Measurements from ENCODE around the gene NAA20.
"Not testable (repeated sequence)": the region's sequence is repeated elsewhere in the genome, so short reads cannot be mapped to it uniquely, and the experiment has no call there.

The NAA20 gene

GRCh38 chr20:19992996-19993908, 23.9 kb upstream of the NAA20 start:
- no peak for DNase-seq

- no peak for DNase-seq
Observed at GRCh38 chr20:19993958-19994669, 23.0 kb upstream of the NAA20 start.

- peak in 2 of 6 experiments; percentile 9 to 32 for DNase-seq
Observed at GRCh38 chr20:19995220-19995863, 21.8 kb upstream of the NAA20 start.

- no peak for DNase-seq
Observed at GRCh38 chr20:19996222-19996621, 20.9 kb upstream of the NAA20 start.

DNA sequence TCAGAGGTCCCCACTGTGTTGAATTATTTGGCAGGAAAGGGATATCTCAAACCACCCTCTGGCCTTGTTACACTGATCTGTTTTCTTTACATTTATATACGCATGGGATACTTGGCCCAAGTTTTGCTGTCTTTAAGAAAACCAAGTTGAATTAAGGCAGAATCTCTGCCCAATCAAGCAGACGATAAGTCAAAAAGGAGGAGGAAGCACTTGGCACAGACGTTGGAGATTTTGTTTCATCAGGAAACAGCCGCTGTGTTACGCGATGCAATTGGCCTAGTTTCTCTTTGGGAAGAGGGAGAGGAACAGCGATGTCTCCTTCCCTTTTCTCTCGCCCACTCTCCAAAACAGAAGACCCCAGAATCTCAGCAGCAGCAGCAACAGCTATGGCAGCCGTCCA, 20.2 kb upstream of the NAA20 start:
- DNase-seq = no peak

- no peak for DNase-seq
Observed at GRCh38 chr20:19998990-19999705, 18.0 kb upstream of the NAA20 start.

GRCh38 chr20:20000211-20000968, 16.8 kb upstream of the NAA20 start:
- no peak for DNase-seq

DNA sequence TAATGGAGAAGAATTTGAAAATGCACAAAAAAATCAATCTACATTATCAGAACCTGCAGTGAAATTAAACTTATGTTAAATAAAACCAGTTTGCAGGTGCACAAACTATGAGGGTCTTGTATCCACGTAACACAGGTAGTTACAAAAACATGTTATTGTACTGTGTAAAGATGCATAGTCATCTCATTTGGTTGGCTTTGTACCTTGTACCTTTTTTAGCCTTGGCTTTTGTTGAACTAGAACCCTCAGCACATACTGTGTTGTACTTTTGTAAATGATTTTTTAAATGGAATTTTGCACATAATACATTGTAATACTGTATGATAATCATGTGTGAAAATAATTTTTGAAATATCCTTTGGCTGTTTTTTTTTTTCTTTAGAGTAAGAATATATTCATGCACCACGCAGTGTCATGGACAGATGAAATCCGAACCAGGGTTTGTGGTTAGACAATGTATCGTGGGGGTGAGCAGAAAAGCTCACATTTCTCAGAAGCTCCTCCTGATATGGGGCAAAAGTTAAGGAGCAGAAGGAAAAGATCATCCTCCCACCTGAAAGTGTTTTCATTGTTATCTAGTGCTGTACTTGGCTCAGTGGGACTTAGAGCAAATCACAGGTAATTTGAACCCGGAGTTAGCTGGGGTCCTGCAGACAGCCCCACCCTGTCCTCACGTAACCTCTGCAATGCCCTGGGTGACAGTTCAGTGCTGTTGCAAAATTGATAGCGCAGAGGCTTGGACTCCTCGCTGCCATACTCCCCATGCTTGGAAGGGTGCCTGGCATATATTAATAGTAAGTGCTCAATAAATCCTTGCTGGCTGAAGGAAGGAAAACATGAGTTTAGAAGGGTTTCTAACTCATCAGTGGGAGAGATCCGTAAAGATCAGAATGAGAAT, 14.8 kb upstream of the NAA20 start:
- no peak for DNase-seq

DNA sequence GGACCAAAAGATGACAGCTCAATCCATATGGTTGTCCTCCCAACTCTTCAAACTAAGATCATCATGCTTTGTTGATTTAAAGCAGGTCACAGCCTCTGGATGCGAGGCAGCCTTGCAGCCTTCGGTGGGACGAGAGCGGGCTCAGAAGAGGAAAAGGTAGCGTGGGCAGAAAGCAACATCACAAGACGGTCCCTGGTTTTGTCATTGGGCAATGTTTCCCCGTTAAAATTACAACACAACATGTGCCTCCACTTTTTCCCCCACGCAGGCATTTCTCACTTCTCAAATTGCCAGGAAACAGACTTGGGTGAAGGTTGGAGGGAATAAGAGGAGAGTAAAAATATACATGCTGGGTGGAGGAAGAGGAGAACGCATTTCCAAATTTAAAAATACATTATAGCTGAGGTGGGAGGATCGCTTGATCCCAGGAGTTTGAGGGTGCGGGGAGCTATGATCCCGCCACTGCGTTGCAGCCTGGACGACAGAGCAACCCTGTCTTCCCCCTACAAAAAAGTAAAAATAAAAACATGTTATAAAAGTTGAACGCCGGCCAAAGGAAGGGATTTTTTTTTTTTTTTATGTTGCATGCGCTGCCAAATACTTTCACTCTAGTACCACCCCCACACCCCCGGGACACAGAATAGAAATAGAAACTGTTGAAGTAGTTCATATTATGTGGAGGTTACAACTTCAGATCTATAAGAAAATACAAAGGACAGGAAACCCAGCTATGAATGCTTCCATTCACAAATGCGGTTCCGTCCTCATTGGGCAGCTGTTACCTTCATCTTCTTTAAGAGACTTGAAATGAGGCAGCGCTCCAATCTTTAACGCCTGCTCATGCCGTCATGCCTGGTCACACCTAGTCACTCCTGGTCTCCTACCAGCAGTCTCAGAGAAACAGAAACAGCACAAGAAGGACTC, 13.9 kb upstream of the NAA20 start:
- DNase-seq = peak in 1 of 6 experiments; percentile 11

DNA sequence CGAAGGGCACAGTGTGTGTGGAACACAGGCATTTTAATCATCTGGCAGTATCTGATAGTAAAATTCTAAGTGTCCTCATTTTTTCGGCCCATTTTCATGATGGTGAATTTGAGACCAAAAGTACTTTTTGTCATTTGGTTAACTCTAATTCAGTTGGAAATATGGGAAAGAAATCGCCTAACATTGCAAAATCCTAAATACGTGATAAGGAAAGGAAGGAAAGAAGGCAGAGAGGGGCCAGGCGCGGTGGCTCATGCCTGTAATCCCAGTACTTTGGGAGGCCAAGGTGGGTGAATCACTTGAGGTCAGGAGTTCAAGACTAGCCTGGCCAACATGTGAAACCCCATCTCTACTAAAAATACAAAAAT, 13.2 kb upstream of the NAA20 start:
- not testable (repeated sequence) for DNase-seq

DNA sequence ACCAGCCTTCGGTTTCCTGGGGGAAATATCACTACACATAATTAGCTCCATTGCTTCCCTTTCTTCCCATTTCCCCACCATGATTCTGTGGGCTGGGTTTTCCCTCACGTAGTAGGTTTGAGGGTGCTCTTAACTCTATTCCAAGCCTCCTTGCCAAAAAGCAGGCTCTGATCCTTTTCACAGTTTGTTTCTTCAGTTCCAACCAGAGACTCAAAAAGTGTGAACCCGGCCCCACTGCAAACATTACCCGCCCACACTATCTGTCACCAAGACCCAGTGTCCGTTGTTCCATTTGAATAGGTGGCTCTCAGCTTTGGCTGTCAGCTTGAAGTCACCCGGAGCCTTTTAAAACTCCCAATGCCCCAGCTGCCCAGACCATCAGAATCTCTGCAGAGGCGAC, 11.8 kb upstream of the NAA20 start:
- DNase-seq = no peak

DNA sequence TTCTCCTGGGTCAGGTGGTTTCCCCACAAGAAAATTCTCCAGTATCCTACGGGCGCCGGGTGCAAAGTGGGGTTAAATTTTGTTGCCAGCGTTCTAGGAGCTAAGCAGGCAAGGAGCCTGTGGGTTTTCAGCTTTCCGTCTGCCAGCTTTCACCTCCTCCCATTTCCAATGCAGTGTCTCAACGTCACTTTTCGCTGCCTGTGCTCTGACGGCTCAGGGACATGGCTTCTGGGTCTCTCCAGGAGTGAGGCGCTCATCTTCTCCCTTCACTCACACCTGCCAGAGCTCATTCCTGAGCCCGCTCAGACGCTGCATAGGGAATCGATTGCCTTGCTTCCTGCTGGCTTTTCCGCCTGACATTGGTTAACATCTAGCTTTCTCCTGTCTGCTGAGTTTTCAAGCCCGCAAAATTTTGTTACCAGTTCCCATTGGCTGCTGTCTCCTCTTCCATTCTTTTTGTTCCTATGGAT, 7.3 kb upstream of the NAA20 start:
- no peak for DNase-seq

- DNase-seq = no peak
Observed at GRCh38 chr20:20010639-20011500, 6.3 kb upstream of the NAA20 start.

- no peak for DNase-seq
Observed at GRCh38 chr20:20012541-20012940, 4.6 kb upstream of the NAA20 start.

DNA sequence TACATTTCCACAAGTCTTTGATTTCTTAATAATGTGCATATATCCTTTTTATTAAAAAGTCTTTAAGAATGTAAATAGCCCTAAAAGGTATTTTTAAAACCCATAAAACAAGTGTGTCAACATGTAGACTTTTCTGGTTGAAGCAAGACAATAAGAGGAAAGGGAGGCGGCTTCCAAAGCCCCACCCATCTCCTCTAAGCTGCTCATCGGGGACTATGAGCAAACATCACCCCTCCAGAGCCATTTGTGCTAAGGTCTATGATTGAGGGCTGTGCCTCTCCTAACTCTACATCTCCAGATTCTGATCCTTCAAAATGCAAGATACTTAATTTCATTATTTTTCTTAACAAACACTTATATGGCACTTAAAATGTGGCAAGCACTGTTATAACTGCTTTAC, 2.5 kb upstream of the NAA20 start:
- peak in 2 of 6 experiments; percentile 5 to 26 for DNase-seq

DNA sequence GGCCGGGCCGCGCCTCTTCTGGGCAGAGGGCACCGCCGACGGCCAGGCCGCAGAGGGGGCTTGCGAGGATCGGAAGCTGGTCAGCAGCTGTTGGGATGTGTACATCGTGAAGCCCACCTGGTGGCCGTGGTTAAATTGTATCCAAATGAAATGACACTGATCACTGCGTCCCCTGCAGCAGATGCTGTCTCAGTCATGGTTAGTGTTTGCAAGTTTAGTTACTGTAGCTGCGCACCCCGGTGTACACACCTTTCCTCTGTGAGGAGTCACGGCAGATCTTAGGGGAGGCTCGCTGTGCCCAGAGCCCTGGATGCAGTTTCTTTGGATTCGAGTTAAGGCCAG, 653 bp downstream of the NAA20 start:
- DNase-seq = peak in 2 of 6 experiments; percentile 23 to 48

GRCh38 chr20:20018366-20018765, 1.2 kb downstream of the NAA20 start:
- no peak for DNase-seq

DNA sequence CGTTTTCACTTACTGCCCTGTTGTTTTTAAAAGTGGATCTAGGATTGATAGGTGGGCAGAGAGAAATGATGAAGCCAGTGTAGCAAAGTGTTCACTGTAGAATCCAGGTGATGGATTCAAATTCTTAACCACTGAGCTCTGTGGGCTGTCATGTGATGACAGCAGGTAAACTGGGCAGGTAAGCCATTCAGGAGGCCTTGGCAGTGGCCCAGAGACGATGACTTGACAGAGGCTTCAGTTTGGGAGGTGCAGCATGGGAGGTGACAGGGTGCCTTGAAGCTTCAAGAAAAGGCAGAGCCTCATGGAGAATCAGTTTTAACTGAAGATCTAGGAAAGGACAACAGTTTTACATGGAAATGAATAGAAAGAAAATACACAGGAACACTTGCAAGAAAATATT, 2.0 kb downstream of the NAA20 start:
- DNase-seq = no peak

DNA sequence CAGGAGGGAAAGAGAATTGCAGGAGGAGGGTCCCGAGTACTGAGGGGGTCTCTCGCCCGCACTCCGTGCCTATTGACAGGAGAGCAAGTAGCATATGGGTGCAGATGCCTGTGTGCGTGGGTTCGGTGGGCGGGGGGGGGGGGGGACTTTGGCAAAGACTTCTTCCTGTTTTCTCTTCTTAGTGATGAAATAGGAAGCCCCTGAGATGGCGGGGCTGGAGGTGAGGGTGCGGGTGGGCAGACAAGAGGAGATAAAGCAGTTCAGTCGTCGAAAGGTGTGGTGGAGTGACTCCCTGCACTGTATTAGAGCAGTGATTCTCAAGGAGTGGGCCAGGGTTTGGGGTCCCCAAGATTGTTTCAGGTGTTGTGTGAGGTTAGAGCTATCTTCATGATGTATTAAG, 3.7 kb downstream of the NAA20 start:
- DNase-seq = no peak

Data from stimulated activated naive CD4-positive, alpha-beta T cell (primary cell).